Esophagus (tissue), 2 donors: Measurements from ENCODE around the gene ATP1B1. TPM values are rescaled to one million over a fixed set of nuclear protein-coding genes. Genes with fewer than 3 reads are reported as not detected.

Experiments
- H3K27ac ChIP-seq, 2 donors: one replicate each; pipeline ENCODE4 v1.5.1; 2013; ENCODE audit warnings: low read depth in 2 of 2, mild to moderate bottlenecking in 2 of 2, inconsistent platforms in 1 of 2, low read length in 1 of 2, moderate library complexity in 1 of 2
- H3K27me3 ChIP-seq, 2 donors: one replicate each; pipeline ENCODE4 v1.6.1; 2013; ENCODE audit warnings: low read length in 2 of 2, control low read depth in 1 of 2, mild to moderate bottlenecking in 1 of 2; ENCODE audit not compliant: insufficient read depth in 2 of 2, control insufficient read depth in 1 of 2
- H3K36me3 ChIP-seq, 2 donors: one replicate each; pipeline ENCODE4 v1.6.1; 2013; ENCODE audit warnings: low read length in 1 of 2; ENCODE audit not compliant: control insufficient read depth in 2 of 2, insufficient read depth in 2 of 2
- H3K4me1 ChIP-seq, 2 donors: one replicate each; pipeline ENCODE4 v1.6.1; 2013; ENCODE audit warnings: low read length in 1 of 2; ENCODE audit not compliant: control insufficient read depth in 2 of 2, insufficient read depth in 2 of 2
- H3K4me3 ChIP-seq, 2 donors: one replicate each; pipeline ENCODE4 v1.5.1; 2013; ENCODE audit warnings: low read length in 2 of 2, mild to moderate bottlenecking in 2 of 2, low read depth in 1 of 2, moderate library complexity in 1 of 2
- H3K9me3 ChIP-seq, 2 donors: one replicate each; pipeline ENCODE4 v1.6.1; 2013; ENCODE audit warnings: mild to moderate bottlenecking in 2 of 2, low read depth in 1 of 2, low read length in 1 of 2, moderate library complexity in 1 of 2; ENCODE audit not compliant: control insufficient read depth in 2 of 2, insufficient read depth in 1 of 2
- WGBS, 2 donors: extraction: QIAGEN DNeasy Blood & Tissue Kit; methylation state at CpG; one replicate each; pipeline ENCODE4 v1.1.7; 2013; 5-methylcytosine and 5-hydroxymethylcytosine counted together
- polyA plus RNA-seq, 2 donors: library from polyadenylated mRNA; stranded (reverse); fragments of 200-250 nt; gene quantifications; one replicate each; pipeline ENCODE4 v1.2.3, GENCODE V29; 2013
- donor health status: healthy with polysubstance abuse.
- donor health status: Bipolar disorder and iron deficiency.

Gene ATP1B1
- 100 to 1,000 TPM; 104 to 194 TPM for polyA plus RNA-seq

DNA sequence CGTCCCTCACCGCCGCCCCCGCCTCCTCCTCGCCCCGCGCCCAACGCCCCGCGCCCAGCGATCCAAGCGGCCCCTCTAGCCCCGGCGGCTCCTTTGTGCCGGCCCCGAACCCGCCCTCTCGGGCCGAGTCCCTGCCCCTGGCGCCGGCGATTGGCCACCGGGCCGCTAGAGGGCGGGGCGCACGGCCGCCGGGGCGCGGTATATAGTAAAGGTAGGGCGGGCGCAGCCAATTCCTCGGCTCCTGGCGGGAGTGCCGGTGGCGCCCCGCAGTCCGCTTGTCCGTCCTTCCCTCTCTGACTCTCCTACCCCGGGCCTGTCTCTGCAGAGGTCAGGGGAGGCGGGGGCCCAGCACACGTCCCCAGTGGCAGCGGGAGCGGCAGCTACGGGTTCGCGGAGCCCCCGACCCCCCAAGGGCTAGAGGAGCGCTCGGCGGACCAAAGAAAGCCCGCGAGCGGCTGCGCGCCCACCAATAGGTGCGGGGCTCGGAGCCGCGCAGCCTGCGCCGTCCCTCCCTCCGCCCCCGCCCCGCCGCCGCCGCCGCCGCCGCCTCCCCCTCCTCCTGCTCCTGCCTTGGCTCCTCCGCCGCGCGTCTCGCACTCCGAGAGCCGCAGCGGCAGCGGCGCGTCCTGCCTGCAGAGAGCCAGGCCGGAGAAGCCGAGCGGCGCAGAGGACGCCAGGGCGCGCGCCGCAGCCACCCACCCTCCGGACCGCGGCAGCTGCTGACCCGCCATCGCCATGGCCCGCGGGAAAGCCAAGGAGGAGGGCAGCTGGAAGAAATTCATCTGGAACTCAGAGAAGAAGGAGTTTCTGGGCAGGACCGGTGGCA lies at the start of gene ATP1B1:
ATP1B1 (plus strand) TSS at position 596 of the 826 bp plus-strand sequence; CDS start at position 736, 140 bp downstream.
- Histone ChIP-seq H3K27ac (peak within 1 kb of the TSS; percentile 79 to 95), H3K4me1 (peaks cover 11 to 20% of the 10 kb centered on the region in 2 donors), H3K27me3 (no peaks in the 10 kb centered on the region), H3K4me3 (peak within 1 kb of the TSS; percentile 91 to 92), H3K9me3 (no peaks in the 10 kb centered on the region), H3K36me3 (no peaks in the 10 kb centered on the region)
- 1% methylated on average over 50 to 99 of the region's 100 CpGs for WGBS, 2 donors

DNA sequence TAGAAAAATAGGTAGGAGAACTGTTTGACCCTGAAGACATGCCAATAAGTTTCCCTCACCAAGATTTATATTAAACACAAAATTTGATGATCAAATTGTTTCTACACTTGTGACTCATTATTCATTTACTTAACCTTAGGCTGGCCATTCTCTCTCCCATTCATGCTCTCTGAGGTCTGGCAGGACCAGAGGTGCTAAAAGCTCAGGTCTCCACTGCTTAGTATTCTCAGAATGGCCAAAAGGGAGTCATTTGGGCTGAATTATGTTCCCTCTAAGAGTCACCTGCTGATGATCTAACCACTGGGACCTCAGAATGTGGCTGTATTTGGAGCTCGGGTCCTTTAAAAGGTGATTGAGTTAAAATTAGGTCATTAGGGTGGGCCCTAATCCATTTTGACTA lies 47.1 kb upstream of the ATP1B1 start:
- peaks cover 0 to 3% of the 10 kb centered on the region in 2 donors for H3K9me3 ChIP-seq
- 84 to 94% methylated on average over 1 of the region's 1 CpG for WGBS, 2 donors
- H3K36me3 ChIP-seq: no peaks in the 10 kb centered on the region
- H3K4me3 ChIP-seq: no peak overlapping the region
- no peaks in the 10 kb centered on the region for H3K27me3 ChIP-seq
- H3K27ac ChIP-seq: peak overlapping the region in 1 of 2 donors; percentile 21
- H3K4me1 ChIP-seq: no peaks in the 10 kb centered on the region

DNA sequence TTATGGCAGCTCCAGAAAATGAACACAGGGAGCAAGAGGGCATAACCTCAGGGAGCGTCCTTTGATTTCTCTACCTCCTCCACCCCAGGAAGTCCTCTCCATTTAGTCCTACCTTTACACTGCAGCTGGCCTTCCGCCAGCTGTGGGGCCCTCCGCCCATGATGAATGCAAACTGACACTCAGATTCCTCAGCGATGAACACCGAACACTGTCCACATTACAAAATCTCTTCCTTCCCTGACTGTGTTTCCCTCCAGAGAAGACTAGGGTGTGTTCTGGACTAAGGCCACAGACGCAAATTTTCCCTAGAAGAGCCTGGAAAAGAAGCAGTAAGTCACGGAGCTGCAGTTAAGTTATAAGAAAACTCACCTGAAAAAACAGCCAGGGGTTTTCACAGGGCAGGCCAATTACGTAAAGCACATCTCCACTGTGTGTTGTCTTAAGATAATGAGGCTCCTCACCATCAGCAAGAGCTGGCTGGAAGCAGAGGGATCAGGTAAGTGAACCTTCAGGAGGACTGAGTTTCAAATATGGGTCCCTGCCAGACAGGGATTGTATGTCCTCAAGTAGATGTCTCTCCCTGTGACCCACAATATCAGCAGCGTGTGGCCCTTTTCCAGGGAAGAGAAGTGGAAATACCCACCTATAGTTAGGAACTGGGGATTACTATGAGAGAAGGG lies 46.3 kb upstream of the ATP1B1 start:
- H3K27me3 ChIP-seq: no peaks in the 10 kb centered on the region
- H3K4me3 ChIP-seq: no peak overlapping the region
- H3K9me3 ChIP-seq: peaks cover 0 to 3% of the 10 kb centered on the region in 2 donors
- peak overlapping the region; percentile 14 to 40 for H3K27ac ChIP-seq
- H3K4me1 ChIP-seq: no peaks in the 10 kb centered on the region
- no peaks in the 10 kb centered on the region for H3K36me3 ChIP-seq
- WGBS, 2 donors: 66 to 73% methylated on average over 9 of the region's 9 CpGs

DNA sequence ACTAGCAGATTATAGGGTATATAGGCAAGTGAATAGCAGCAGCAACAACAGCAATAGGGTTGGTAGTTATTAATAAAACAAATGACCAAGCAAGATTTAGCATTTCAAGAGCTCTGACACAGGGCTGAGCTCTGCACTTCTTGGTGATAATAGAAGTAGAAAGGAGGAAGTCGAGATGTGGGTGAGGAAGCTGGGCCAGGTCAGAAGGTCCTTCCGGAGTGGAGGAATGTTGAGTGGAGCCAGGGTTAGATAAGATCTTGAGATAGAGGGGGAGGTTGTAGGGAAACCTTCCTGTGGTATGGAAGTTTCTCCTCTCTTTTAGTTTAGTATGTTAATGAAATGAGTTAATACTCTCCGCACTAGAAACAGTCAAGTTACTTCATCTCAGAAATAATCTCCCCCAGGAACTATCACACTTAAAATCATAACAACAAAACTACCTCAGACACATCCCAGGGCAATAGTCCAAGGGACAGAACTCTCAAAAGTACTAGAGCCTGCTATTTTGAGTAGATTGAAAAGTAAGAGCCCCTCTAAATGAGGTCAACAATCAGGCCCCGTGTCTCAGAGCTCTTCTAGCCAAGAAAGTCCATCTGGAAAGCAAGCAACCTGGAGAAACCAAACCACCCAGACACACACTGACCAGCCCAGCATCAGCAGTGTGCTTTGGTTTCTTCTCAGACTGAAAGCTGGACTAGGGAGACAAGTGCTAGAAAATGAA lies 45.4 kb upstream of the ATP1B1 start:
- H3K36me3 ChIP-seq: no peaks in the 10 kb centered on the region
- H3K27me3 ChIP-seq: no peaks in the 10 kb centered on the region
- H3K4me1 ChIP-seq: no peaks in the 10 kb centered on the region
- H3K9me3 ChIP-seq: peaks cover 0 to 3% of the 10 kb centered on the region in 2 donors
- WGBS, 2 donors: 57 to 67% methylated on average over 4 of the region's 4 CpGs
- no peak overlapping the region for H3K27ac ChIP-seq
- H3K4me3 ChIP-seq: no peak overlapping the region

DNA sequence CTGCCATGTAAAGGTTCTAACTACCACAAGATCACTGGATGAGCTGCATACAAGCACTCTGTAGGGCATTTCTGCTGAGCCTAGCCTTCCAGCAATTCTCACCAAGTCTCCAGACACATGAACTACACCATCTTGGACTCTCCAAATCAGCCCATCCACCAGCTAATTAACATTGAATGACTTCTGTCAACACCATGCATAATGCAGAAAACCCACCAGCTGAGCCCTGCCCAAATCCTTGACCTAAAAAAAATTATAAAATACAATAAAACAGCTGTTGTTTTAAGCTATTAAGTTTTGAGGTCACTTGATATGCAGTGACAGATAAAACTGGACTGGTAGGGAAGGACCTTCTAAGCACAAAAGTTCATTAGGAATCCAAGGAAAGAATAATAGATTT lies 44.3 kb upstream of the ATP1B1 start:
- Histone ChIP-seq H3K36me3 (no peaks in the 10 kb centered on the region), H3K27me3 (no peaks in the 10 kb centered on the region), H3K4me1 (no peaks in the 10 kb centered on the region), H3K27ac (no peak overlapping the region), H3K4me3 (no peak overlapping the region), H3K9me3 (peaks cover 0 to 3% of the 10 kb centered on the region in 2 donors)

GRCh38 chr1:169064103-169064502 lies 42.4 kb upstream of the ATP1B1 start:
- no peak overlapping the region for H3K27ac ChIP-seq
- peaks cover 0 to 3% of the 10 kb centered on the region in 2 donors for H3K36me3 ChIP-seq
- peaks cover 0 to 3% of the 10 kb centered on the region in 2 donors for H3K9me3 ChIP-seq
- 80 to 87% methylated on average over 7 of the region's 7 CpGs for WGBS, 2 donors
- no peak overlapping the region for H3K4me3 ChIP-seq
- H3K27me3 ChIP-seq: no peaks in the 10 kb centered on the region
- H3K4me1 ChIP-seq: no peaks in the 10 kb centered on the region

- peak overlapping the region; percentile 62 to 76 for H3K27ac ChIP-seq
Measured at GRCh38 chr1:169070547-169070946, 35.9 kb upstream of the ATP1B1 start.

DNA sequence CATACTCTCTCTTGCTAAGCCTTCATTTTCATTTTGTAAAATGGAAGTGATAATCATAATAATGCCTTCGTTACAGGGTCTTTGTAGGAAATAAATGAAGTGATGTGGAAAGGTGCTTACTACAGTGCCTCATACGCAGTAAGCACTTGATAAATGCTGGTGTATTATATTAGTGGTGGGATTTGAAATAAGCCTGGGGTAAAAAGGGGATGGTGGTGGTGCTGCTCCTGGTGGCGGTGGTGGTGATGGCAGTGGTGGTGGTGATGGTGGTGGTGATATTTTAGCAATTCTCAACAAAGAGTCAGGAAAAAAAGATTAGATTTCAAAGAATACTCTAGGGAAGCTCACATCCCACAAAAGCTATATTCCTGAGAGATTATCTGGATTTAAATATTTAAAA lies 35.5 kb upstream of the ATP1B1 start:
- no peaks in the 10 kb centered on the region for H3K4me1 ChIP-seq
- peak overlapping the region; percentile 62 to 76 for H3K27ac ChIP-seq
- WGBS, 2 donors: 77 to 78% methylated on average over 3 of the region's 3 CpGs
- H3K4me3 ChIP-seq: no peak overlapping the region
- peaks cover 0 to 3% of the 10 kb centered on the region in 2 donors for H3K36me3 ChIP-seq
- H3K27me3 ChIP-seq: no peaks in the 10 kb centered on the region
- H3K9me3 ChIP-seq: no peaks in the 10 kb centered on the region

More at GRCh38 chr1:169070547-169070946, 35.9 kb upstream of the ATP1B1 start:
- Histone ChIP-seq H3K36me3 (peaks cover 0 to 3% of the 10 kb centered on the region in 2 donors), H3K27me3 (no peaks in the 10 kb centered on the region), H3K4me3 (no peak overlapping the region), H3K9me3 (no peaks in the 10 kb centered on the region), H3K4me1 (no peaks in the 10 kb centered on the region)
- 42 to 44% methylated on average over 2 of the region's 2 CpGs for WGBS, 2 donors

- H3K27ac ChIP-seq: peak overlapping the region; percentile 65 to 85
- H3K4me3 ChIP-seq: no peak overlapping the region
- H3K4me1 ChIP-seq: no peaks in the 10 kb centered on the region
- H3K9me3 ChIP-seq: no peaks in the 10 kb centered on the region
- H3K27me3 ChIP-seq: no peaks in the 10 kb centered on the region
- 49 to 63% methylated on average over 6 of the region's 6 CpGs for WGBS, 2 donors
- H3K36me3 ChIP-seq: peaks cover 0 to 3% of the 10 kb centered on the region in 2 donors
Measured at GRCh38 chr1:169072945-169073725, 33.4 kb upstream of the ATP1B1 start.
